ENCODE data around the gene ACTR5.

ACTR5 gene

DNA sequence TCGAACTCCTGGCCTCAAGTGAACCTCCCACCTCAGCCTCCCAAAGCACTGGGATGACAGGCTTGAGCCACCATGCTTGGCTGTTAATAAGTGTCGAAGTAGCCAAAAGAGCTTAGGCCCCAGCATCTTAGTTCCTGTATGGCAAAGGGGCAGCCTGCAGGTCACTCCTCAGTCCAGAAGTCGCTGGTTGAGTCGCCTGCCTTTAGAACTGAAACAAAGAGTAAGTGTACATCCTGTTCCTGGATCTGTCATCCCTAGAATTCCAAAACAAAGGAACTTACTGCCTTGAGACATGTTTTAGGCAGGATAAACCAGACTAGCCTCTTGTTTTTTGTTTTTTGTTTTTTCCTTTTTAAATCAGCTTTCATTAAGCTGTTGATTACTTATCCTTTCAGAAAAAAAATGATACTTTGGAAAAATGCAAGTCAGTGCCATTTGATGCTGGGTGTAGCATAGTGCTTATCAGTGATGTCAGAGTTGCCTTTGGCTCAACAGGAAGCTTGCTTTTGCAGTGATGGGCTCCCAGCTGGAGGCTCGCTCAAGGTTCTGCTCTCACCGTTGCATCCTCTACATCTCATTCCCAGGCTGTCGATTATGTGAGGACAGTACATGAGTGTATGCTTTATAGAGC is 9.0 kb downstream of the ACTR5 start:
- no peak for TF ChIP-seq CTCF (IDR thresholded peaks at IDR 0.05; ENCODE audit: low read depth, low read length)
- no peak overlapping the region for H3K4me3 ChIP-seq (ENCODE audit: low read depth, low read length)

- H3K4me3 ChIP-seq (ENCODE audit: low read depth, low read length), result no peak overlapping the region
- no peak for TF ChIP-seq CTCF (IDR thresholded peaks at IDR 0.05; ENCODE audit: low read depth, low read length)
Observed at GRCh38 chr20:38759106-38759505, 10.8 kb downstream of the ACTR5 start.

GRCh38 chr20:38760978-38761377 is 12.7 kb downstream of the ACTR5 start:
- H3K4me3 ChIP-seq (ENCODE audit: low read depth, low read length), result no peak overlapping the region
- TF ChIP-seq CTCF (IDR thresholded peaks at IDR 0.05; ENCODE audit: low read depth, low read length), result no peak

DNA sequence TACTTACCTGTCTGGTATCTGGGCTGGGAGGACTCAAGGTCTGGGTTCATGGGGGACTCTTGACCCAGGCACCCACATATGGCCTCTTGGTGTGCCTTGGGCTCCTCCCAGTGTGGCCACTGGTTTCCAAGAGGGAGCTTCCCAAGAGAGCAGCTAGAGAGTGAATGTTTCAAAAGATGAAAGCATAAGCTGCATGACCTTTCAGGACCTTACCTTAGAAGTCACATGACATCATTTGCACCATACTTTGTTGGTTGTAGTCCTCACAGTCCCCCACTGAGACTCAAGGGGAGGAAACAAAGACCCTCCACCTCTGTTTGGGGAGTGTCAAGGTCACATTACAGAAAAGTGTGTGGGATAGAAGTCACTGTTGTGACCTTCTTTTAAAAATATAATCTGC is 13.9 kb downstream of the ACTR5 start:
- no peak overlapping the region for H3K4me3 ChIP-seq (ENCODE audit: low read depth, low read length)
- no peak for TF ChIP-seq CTCF (IDR thresholded peaks at IDR 0.05; ENCODE audit: low read depth, low read length)

DNA sequence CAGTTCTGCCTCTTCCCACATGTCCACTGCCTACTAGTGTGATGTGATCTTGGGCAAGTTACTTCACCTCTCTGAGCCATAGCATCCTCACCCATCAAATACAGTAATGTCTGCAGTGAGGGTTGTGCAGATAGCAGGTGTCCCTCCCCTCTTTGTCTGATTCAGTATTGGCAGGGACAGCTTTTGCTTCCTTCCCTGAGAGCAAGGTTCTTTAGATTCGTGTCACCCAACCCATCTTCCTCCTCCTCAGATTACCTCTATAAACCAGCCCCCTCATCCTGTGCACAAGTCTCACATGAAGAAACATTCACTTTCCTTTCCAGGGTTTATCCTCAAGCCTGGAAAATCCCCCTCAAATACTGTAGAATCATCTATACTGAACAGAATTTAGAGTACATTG is 15.4 kb downstream of the ACTR5 start:
- TF ChIP-seq CTCF (IDR thresholded peaks at IDR 0.05; ENCODE audit: low read depth, low read length), result no peak
- H3K4me3 ChIP-seq (ENCODE audit: low read depth, low read length), result no peak overlapping the region

GRCh38 chr20:38764567-38765318 is 16.5 kb downstream of the ACTR5 start:
- no peak for TF ChIP-seq CTCF (IDR thresholded peaks at IDR 0.05; ENCODE audit: low read depth, low read length)
- no peak overlapping the region for H3K4me3 ChIP-seq (ENCODE audit: low read depth, low read length)

- no peak for TF ChIP-seq CTCF (IDR thresholded peaks at IDR 0.05; ENCODE audit: low read depth, low read length)
- no peak overlapping the region for H3K4me3 ChIP-seq (ENCODE audit: low read depth, low read length)
Observed at GRCh38 chr20:38766071-38766470, 17.8 kb downstream of the ACTR5 start.
